Measurements from ENCODE around the gene GLT8D1.

- TF ChIP-seq, protein P1, sequence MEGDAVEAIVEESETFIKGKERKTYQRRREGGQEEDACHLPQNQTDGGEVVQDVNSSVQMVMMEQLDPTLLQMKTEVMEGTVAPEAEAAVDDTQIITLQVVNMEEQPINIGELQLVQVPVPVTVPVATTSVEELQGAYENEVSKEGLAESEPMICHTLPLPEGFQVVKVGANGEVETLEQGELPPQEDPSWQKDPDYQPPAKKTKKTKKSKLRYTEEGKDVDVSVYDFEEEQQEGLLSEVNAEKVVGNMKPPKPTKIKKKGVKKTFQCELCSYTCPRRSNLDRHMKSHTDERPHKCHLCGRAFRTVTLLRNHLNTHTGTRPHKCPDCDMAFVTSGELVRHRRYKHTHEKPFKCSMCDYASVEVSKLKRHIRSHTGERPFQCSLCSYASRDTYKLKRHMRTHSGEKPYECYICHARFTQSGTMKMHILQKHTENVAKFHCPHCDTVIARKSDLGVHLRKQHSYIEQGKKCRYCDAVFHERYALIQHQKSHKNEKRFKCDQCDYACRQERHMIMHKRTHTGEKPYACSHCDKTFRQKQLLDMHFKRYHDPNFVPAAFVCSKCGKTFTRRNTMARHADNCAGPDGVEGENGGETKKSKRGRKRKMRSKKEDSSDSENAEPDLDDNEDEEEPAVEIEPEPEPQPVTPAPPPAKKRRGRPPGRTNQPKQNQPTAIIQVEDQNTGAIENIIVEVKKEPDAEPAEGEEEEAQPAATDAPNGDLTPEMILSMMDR (conservative IDR thresholded peaks at IDR 0.05 in 1 of 2, IDR thresholded peaks at IDR 0.05 in 1 of 2; ENCODE audit: low read depth in 1 of 2, low read length in 2 of 2), result no peak
- TF ChIP-seq EZH2 (IDR thresholded peaks at IDR 0.05; ENCODE audit: low read length, missing control alignments), result no peak
Observed at GRCh38 chr3:52731590-52731989, 26.0 kb upstream of the GLT8D1 start.

Data from fibroblast of lung (primary cell).